ENCODE measurements around the gene GDNF. TPM values are rescaled to one million over a fixed set of nuclear protein-coding genes. Genes with fewer than 3 reads are reported as not detected.

GDNF gene
- total RNA-seq, 3 donors from 2014 or later (not counting 1 experiment from before 2014, with no cell fraction given) = not detected

DNA sequence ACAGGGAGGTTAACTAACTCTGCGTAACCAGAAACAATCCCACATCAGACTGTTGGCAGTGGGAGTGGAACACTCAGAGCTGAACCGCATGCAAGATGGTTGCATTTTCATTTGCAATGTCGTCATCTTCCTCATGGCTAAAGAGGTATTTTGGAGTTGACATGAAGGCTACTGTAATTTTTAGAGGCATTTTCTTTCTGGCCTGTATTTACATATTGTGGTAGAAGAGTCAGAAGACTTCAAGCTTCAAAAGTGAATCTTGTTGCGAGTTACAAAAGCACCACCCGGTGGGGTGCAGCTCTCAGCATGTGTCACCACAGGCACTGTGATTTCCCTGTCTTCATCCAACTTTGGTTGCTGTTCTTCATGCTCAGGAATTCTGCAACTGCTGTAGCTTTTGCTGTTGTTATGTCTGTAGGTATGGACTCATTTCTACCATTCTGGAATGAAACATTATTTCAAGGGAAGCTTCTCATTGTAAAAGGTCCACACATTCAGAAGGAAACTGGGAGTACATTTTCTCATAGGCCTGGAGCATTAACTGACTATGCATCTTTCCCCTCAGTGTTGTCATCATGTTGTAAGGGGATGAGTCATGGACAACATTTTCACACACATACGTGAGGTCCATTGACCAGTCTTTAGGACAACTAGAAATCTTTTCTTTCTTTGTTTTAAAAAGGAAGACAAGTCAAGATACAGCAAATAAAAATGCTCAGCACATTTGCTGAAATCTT is 35.4 kb upstream of the GDNF start:
- 73% methylated on average over 6 of the region's 6 CpGs for WGBS (ENCODE audit: insufficient coverage)
- no peak overlapping the region for H3K4me3 ChIP-seq (ENCODE audit: low read length)
- H3K4me1 Mint-ChIP-seq = no peaks in the 10 kb centered on the region
- H3K36me3 Mint-ChIP-seq = no peaks in the 10 kb centered on the region
- no peak for TF ChIP-seq CTCF (IDR thresholded peaks at IDR 0.05)
- peaks cover 2 to 6% of the 10 kb centered on the region in 2 donors for H3K27me3 Mint-ChIP-seq (ENCODE audit: low read depth in 2 of 2)
- no peaks in the 10 kb centered on the region for H3K36me3 ChIP-seq (ENCODE audit: control insufficient read depth, insufficient read depth, low read length)
- no peaks in the 10 kb centered on the region for H3K27me3 ChIP-seq (ENCODE audit: control insufficient read depth, insufficient read depth, low read length)
- H3K27ac ChIP-seq (ENCODE audit: low read length) = no peak overlapping the region
- H3K9me3 ChIP-seq (ENCODE audit: control insufficient read depth, insufficient read depth, low read length) = peaks cover 3% of the 10 kb centered on the region
- no peaks in the 10 kb centered on the region for H3K4me1 ChIP-seq (ENCODE audit: control insufficient read depth, insufficient read depth, low read length)
- no peak overlapping the region for H3K27ac Mint-ChIP-seq
- DNase-seq (no peak), ATAC-seq (no peak)
- intact Hi-C loops (cut with micrococcal nuclease) = no loop called here
- no peak overlapping the region for H3K4me3 Mint-ChIP-seq
- H3K9me3 Mint-ChIP-seq = peaks cover 0 to 5% of the 10 kb centered on the region in 2 donors

DNA sequence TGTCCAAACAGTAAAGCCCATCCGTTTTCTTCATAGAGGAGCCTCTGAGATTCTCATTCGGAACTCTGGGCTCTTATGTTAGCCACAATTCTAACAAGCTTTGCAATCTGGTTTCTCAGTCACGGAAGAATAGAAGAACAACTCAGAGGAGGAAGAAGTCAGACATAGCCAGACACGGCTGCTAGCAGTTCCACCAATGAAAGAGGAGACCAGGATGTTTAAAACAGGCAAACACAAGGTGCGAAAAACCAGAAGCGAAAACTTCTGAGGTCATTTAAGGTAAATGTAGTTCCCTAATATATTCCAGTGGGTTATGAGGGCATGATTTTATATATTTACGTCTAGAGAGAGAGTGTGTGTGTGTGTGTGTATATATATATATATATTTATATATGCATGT is 34.1 kb upstream of the GDNF start:
- ATAC-seq (no peak), DNase-seq (no peak)
- no peak for TF ChIP-seq CTCF (IDR thresholded peaks at IDR 0.05)
- no peaks in the 10 kb centered on the region for H3K36me3 Mint-ChIP-seq
- intact Hi-C loops (cut with micrococcal nuclease) = no loop called here
- H3K36me3 ChIP-seq (ENCODE audit: control insufficient read depth, insufficient read depth, low read length) = no peaks in the 10 kb centered on the region
- no peak overlapping the region for H3K27ac ChIP-seq (ENCODE audit: low read length)
- H3K9me3 ChIP-seq (ENCODE audit: control insufficient read depth, insufficient read depth, low read length) = peaks cover 3% of the 10 kb centered on the region
- no peaks in the 10 kb centered on the region for H3K4me1 ChIP-seq (ENCODE audit: control insufficient read depth, insufficient read depth, low read length)
- H3K27me3 Mint-ChIP-seq (ENCODE audit: low read depth in 2 of 2) = peaks cover 2 to 6% of the 10 kb centered on the region in 2 donors
- no peaks in the 10 kb centered on the region for H3K27me3 ChIP-seq (ENCODE audit: control insufficient read depth, insufficient read depth, low read length)
- H3K4me1 Mint-ChIP-seq = no peaks in the 10 kb centered on the region
- H3K27ac Mint-ChIP-seq = no peak overlapping the region
- H3K4me3 ChIP-seq (ENCODE audit: low read length) = no peak overlapping the region
- H3K4me3 Mint-ChIP-seq = no peak overlapping the region
- 84% methylated on average over 6 of the region's 7 CpGs for WGBS (ENCODE audit: insufficient coverage)
- H3K9me3 Mint-ChIP-seq = no peaks in the 10 kb centered on the region

GRCh38 chr5:37871023-37871815 is 31.4 kb upstream of the GDNF start:
- no peaks in the 10 kb centered on the region for H3K36me3 ChIP-seq (ENCODE audit: control insufficient read depth, insufficient read depth, low read length)
- ATAC-seq = no peak
- no peak overlapping the region for H3K4me3 ChIP-seq (ENCODE audit: low read length)
- 93% methylated on average over 7 of the region's 7 CpGs for WGBS (ENCODE audit: insufficient coverage)
- no peak overlapping the region for H3K27ac ChIP-seq (ENCODE audit: low read length)
- H3K4me1 ChIP-seq (ENCODE audit: control insufficient read depth, insufficient read depth, low read length) = no peaks in the 10 kb centered on the region
- Mint-ChIP-seq H3K9me3 (no peaks in the 10 kb centered on the region), H3K4me3 (no peak overlapping the region), H3K27me3 (ENCODE audit: low read depth in 2 of 2) (peaks cover 2 to 13% of the 10 kb centered on the region in 2 donors), H3K4me1 (no peaks in the 10 kb centered on the region), H3K36me3 (no peaks in the 10 kb centered on the region), H3K27ac (no peak overlapping the region)
- no peaks in the 10 kb centered on the region for H3K27me3 ChIP-seq (ENCODE audit: control insufficient read depth, insufficient read depth, low read length)
- intact Hi-C loops (cut with micrococcal nuclease) = no loop called here
- peaks cover under 1% of the 10 kb centered on the region for H3K9me3 ChIP-seq (ENCODE audit: control insufficient read depth, insufficient read depth, low read length)
- no peak for DNase-seq
- TF ChIP-seq CTCF (IDR thresholded peaks at IDR 0.05) = no peak
